GM12878 (cell line): Measurements from ENCODE around the gene UMOD. TPM values are rescaled to one million over a fixed set of nuclear protein-coding genes. Genes with fewer than 3 reads are reported as not detected.

Source experiments
- ATAC-seq: fragments of 200-7000 bp; cut with Tn5 transposase; 3 replicates; pipeline ENCODE4 v1.9.1; 2020; ENCODE audit warnings: mild to moderate bottlenecking, moderate library complexity
- BruUV-seq: library from RNA; stranded (reverse); fragments of 400-500 nt; replicated peaks from 2 replicates; lab custom pipeline; 2021; lab: Mats Ljungman, UMichigan
- CTCF ChIA-PET: fragments of 300-600 bp; sonication (Branson Sonifier 250); formaldehyde crosslinking; extraction: SDS; loops from one replicate; lab custom pipeline; 2021; ENCODE audit warnings: inconsistent platforms; lab: Yijun Ruan, JAX
- POLR2A ChIA-PET: fragments of 350-600 bp; formaldehyde crosslinking; extraction: SDS; loops from one replicate; lab custom pipeline; 2021; ENCODE audit warnings: inconsistent platforms; lab: Charles Lee
- RAD21 ChIA-PET: fragments of 300-600 bp; sonication (Branson Sonifier 250); formaldehyde crosslinking; loops from one replicate; lab custom pipeline; 2023; ENCODE audit warnings: antibody characterized with exemption; ENCODE audit not compliant: unreplicated experiment; lab: Charles Lee
- SMC1A ChIA-PET: fragments of 300-600 bp; sonication (Branson Sonifier 250); formaldehyde crosslinking; loops from one replicate; lab custom pipeline; 2023; ENCODE audit not compliant: unreplicated experiment, uncharacterized antibody; lab: Charles Lee
- DNase-seq: peaks from one replicate; pipeline ENCODE4 v3.0.0-alpha.2; 2011; ENCODE audit warnings: low read depth, low spot score
- FAIRE-seq: peaks from 3 replicates; lab custom pipeline; 2011; peaks lifted over from hg19 to GRCh38; lab: Jason Lieb, UNC
- H2AFZ ChIP-seq: 2 replicates; pipeline ENCODE4 v1.6.0; 2011; ENCODE audit warnings: low read depth, low read length, control low read depth; ENCODE audit not compliant: control insufficient read depth
- H3K27ac ChIP-seq: 2 replicates; pipeline ENCODE4 v1.5.1; 2011; ENCODE audit warnings: control low read depth; ENCODE audit not compliant: control insufficient read depth, insufficient read depth
- H3K27me3 ChIP-seq, 2 experiments: replicated peaks in 1 of 2; 2 replicates each; pipeline versions ENCODE4 v1.6.0 to v1.6.1; 2011; ENCODE audit warnings: low read length in 1 of 2; ENCODE audit not compliant: control insufficient read depth in 2 of 2, insufficient read depth in 2 of 2
- H3K36me3 ChIP-seq, 2 experiments: 2 replicates each; pipeline ENCODE4 v1.5.1; 2011; ENCODE audit warnings: low read length in 1 of 2; ENCODE audit not compliant: control insufficient read depth in 2 of 2, insufficient read depth in 2 of 2
- H3K4me1 ChIP-seq: 2 replicates; pipeline ENCODE4 v1.6.1; 2011; ENCODE audit warnings: mild to moderate bottlenecking, low read length, moderate library complexity, mixed read lengths; ENCODE audit not compliant: control insufficient read depth, insufficient read depth
- H3K4me2 ChIP-seq: 2 replicates; pipeline ENCODE4 v1.6.0; 2011; ENCODE audit warnings: control low read depth; ENCODE audit not compliant: control insufficient read depth, insufficient read depth
- H3K4me3 ChIP-seq: fragments of 200-600 bp; sonication (generic); 2 replicates; pipeline ENCODE4 v1.5.1; 2016
- H3K79me2 ChIP-seq: 2 replicates; pipeline ENCODE4 v1.6.0; 2011; ENCODE audit warnings: low read length; ENCODE audit not compliant: control insufficient read depth, insufficient read depth
- H3K9ac ChIP-seq: 2 replicates; pipeline ENCODE4 v1.8.0; 2011; ENCODE audit warnings: low read length, control low read depth, mixed read lengths; ENCODE audit not compliant: control insufficient read depth, insufficient read depth
- H3K9me3 ChIP-seq: replicated peaks from 3 replicates; pipeline ENCODE4 v1.5.1; 2011; ENCODE audit warnings: mild to moderate bottlenecking, low read length; ENCODE audit not compliant: control insufficient read depth, insufficient read depth
- H4K20me1 ChIP-seq: 2 replicates; pipeline ENCODE4 v1.6.0; 2011; ENCODE audit not compliant: control insufficient read depth, insufficient read depth
- BACH1 ChIP-seq: fragments of 450-650 bp; IDR thresholded peaks from 2 replicates; pipeline ENCODE4 v1.6.1; 2017; ENCODE audit warnings: mild to moderate bottlenecking, borderline replicate concordance
- CUX1 ChIP-seq: IDR thresholded peaks from 2 replicates; pipeline ENCODE4 v1.6.1; 2012; ENCODE audit warnings: improper control_type of control experiment, low read depth, low read length; ENCODE audit not compliant: insufficient replicate concordance
- EP300 ChIP-seq, 2 experiments: fragments of 150-350 bp in 1 of 2; IDR thresholded peaks; 2 replicates each; pipeline ENCODE4 v1.6.1; 2011 to 2012; ENCODE audit warnings: low read depth in 2 of 2, low read length in 2 of 2, borderline replicate concordance in 1 of 2, improper control_type of control experiment in 1 of 2, inconsistent platforms in 1 of 2; ENCODE audit not compliant: control insufficient read depth in 1 of 2
- ESRRA ChIP-seq: IDR thresholded peaks from 2 replicates; pipeline ENCODE4 v1.6.1; 2012; ENCODE audit warnings: mild to moderate bottlenecking, low read length, improper control_type of control experiment
- IRF4 ChIP-seq: IDR thresholded peaks from 2 replicates; pipeline ENCODE4 v1.6.1; 2011; ENCODE audit warnings: low read depth, low read length
- KDM1A ChIP-seq: fragments of 200-600 bp; sonication (generic); IDR thresholded peaks from 2 replicates; pipeline ENCODE4 v1.6.1; 2016; ENCODE audit warnings: borderline replicate concordance
- RAD51 ChIP-seq: fragments of 450-650 bp; IDR thresholded peaks from 2 replicates; pipeline ENCODE4 v1.6.1; 2016; ENCODE audit warnings: moderate library complexity, mild to moderate bottlenecking, inconsistent platforms
- RCOR1 ChIP-seq: conservative IDR thresholded peaks from 2 replicates; pipeline ENCODE4 v1.6.1; 2012; ENCODE audit warnings: low read depth, low read length, improper control_type of control experiment
- RELA ChIP-seq: fragments of 450-650 bp; IDR thresholded peaks from 2 replicates; pipeline ENCODE4 v1.8.0; 2014; ENCODE audit warnings: borderline replicate concordance; ENCODE audit not compliant: partially characterized antibody
- SMAD5 ChIP-seq: IDR thresholded peaks from 2 replicates; pipeline ENCODE4 v1.6.1; 2016; ENCODE audit warnings: antibody characterized with exemption, low read depth
- YY1 ChIP-seq: IDR thresholded peaks from 2 replicates; pipeline ENCODE4 v1.6.1; 2011; ENCODE audit warnings: low read depth, mild to moderate bottlenecking, low read length
- ZBTB33 ChIP-seq: fragments of 450-650 bp; IDR thresholded peaks from 2 replicates; pipeline ENCODE4 v1.6.1; 2017; ENCODE audit warnings: mild to moderate bottlenecking
- ZNF207 ChIP-seq: fragments of 450-650 bp; IDR thresholded peaks from 2 replicates; pipeline ENCODE4 v1.6.1; 2014; ENCODE audit warnings: antibody characterized with exemption, mild to moderate bottlenecking, borderline replicate concordance
- WGBS: methylation state at CpG from one replicate; pipeline ENCODE4 v1.1.6; 2016; ENCODE audit warnings: low lambda C conversion rate; ENCODE audit not compliant: insufficient replicate concordance, insufficient coverage; ENCODE audit errors: missing lambda C conversion rate; 5-methylcytosine and 5-hydroxymethylcytosine counted together
- in situ Hi-C: fragments of 300-500 bp; cut with MboI; formaldehyde crosslinking; loops from 9 replicates; pipeline ENCODE4 v1.14.3; 2018; ENCODE audit warnings: mixed read lengths
- intact Hi-C: fragments of 100-400 bp; cut with micrococcal nuclease; formaldehyde crosslinking; loops from one replicate; pipeline ENCODE4 v1.14.2; 2022; ENCODE audit not compliant: unreplicated experiment
- polyA plus RNA-seq, 11 experiments: library from polyadenylated mRNA; depleted of rRNA in 4 of 11; unstranded in 6 of 11; stranded (reverse) in 5 of 11; fragments of >200 nt; fragmentation: Nextera tagmentation in 4 of 11; fragmentation: Illumina TruSeq in 1 of 11; extraction: Ambion mirVana in 4 of 11; extraction: Trizol in 1 of 11; gene quantifications; 1 replicate in 1 of 11; 2 replicates in 10 of 11; pipeline versions ENCODE4 v1.2.1 to v1.2.3, GENCODE V29; 2011 to 2016; ENCODE audit warnings: inconsistent platforms in 2 of 11, missing spikeins in 2 of 11, low read depth in 1 of 11
- total RNA-seq, 4 experiments: library from RNA; depleted of rRNA in 3 of 4; stranded (reverse); fragments of >200 nt in 3 of 4; fragmentation: Illumina TruSeq in 1 of 4; extraction: Trizol in 1 of 4; gene quantifications; 2 replicates each; pipeline versions ENCODE4 v1.2.1 to v1.2.3, GENCODE V29; 2013 to 2021

UMOD gene
- total and polyA plus RNA-seq, 10 of the 15 experiments (the other 5 are each of a cell fraction or from before 2014, with no cell fraction given) = not detected

GRCh38 chr16:20397468-20398074 is 45.1 kb upstream of the UMOD start:
- no TSS peak for BruUV-seq
- ChIA-PET RAD21 (no interaction called here), POLR2A (no interaction called here), CTCF (interaction anchor here (3.8 kb wide), 1 partner anchor 12 kb away, joined by 15 read pairs; no protein-coding TSS in a partner anchor), SMC1A (no interaction called here)
- Histone ChIP-seq H3K4me2 (no peak overlapping the region), H3K4me3 (no peak overlapping the region), H3K79me2 (no peaks in the 10 kb centered on the region), H3K4me1 (no peaks in the 10 kb centered on the region), H3K9me3 (no peaks in the 10 kb centered on the region), H2AFZ (no peak overlapping the region), H4K20me1 (no peaks in the 10 kb centered on the region), H3K9ac (no peak overlapping the region), H3K36me3 (no peaks in the 10 kb centered on the region), H3K27ac (no peak overlapping the region), H3K27me3 (no peaks in the 10 kb centered on the region; a peak in 1 of 4 replicates)
- no peak for DNase-seq
- intact Hi-C loops = no loop called here
- no peak for FAIRE-seq
- in situ Hi-C loops = no loop called here
- no peak for ATAC-seq
- 22% methylated on average over 7 of the region's 7 CpGs for WGBS
- TF ChIP-seq SMAD5 = no peak
- no peak for TF ChIP-seq ESRRA
- TF ChIP-seq RCOR1 = no peak
- no peak for TF ChIP-seq IRF4
- TF ChIP-seq CUX1 = no peak
- TF ChIP-seq ZNF207 = no peak
- no peak for TF ChIP-seq RAD51
- no peak for TF ChIP-seq EP300 (IDR thresholded peaks at IDR 0.05; ENCODE audit: borderline replicate concordance in 1 of 2, control insufficient read depth in 1 of 2, low read depth in 2 of 2, low read length in 2 of 2)
- no peak for TF ChIP-seq YY1
- TF ChIP-seq BACH1 = no peak
- no peak for TF ChIP-seq RELA
- TF ChIP-seq KDM1A = no peak
- TF ChIP-seq ZBTB33 = no peak
